Measurements from ENCODE around the gene GRIN2C.

GRIN2C gene

GRCh38 chr17:74816905-74817620, 42.6 kb downstream of the GRIN2C start:
- Histone ChIP-seq H3K27me3 (ENCODE audit: low read length) (no peaks in the 10 kb centered on the region), H3K27ac (ENCODE audit: low read depth, low read length) (no peak overlapping the region), H3K9ac (ENCODE audit: low read length) (no peak overlapping the region), H3K4me2 (ENCODE audit: low read depth, low read length, poor library complexity, severe bottlenecking) (no peak overlapping the region), H2AFZ (ENCODE audit: low read depth, low read length, severe bottlenecking) (no peak overlapping the region), H3K9me3 (ENCODE audit: insufficient read depth, low read length) (no peaks in the 10 kb centered on the region), H3K79me2 (ENCODE audit: insufficient read depth, low read length) (no peaks in the 10 kb centered on the region), H3K4me3 (ENCODE audit: insufficient read depth, low read length, poor library complexity, severe bottlenecking) (no peak overlapping the region), H3F3A (ENCODE audit: insufficient read depth) (no peaks in the 10 kb centered on the region), H3K36me3 (ENCODE audit: low read length) (no peaks in the 10 kb centered on the region), H4K20me1 (ENCODE audit: low read depth, low read length) (no peaks in the 10 kb centered on the region), H3K9me2 (replicated peaks; ENCODE audit: insufficient read depth, low read length) (no peaks in the 10 kb centered on the region)
- no peak for TF ChIP-seq EZH2phosphoT487 (conservative IDR thresholded peaks at IDR 0.05; ENCODE audit: low read length)
- TF ChIP-seq, protein P1, sequence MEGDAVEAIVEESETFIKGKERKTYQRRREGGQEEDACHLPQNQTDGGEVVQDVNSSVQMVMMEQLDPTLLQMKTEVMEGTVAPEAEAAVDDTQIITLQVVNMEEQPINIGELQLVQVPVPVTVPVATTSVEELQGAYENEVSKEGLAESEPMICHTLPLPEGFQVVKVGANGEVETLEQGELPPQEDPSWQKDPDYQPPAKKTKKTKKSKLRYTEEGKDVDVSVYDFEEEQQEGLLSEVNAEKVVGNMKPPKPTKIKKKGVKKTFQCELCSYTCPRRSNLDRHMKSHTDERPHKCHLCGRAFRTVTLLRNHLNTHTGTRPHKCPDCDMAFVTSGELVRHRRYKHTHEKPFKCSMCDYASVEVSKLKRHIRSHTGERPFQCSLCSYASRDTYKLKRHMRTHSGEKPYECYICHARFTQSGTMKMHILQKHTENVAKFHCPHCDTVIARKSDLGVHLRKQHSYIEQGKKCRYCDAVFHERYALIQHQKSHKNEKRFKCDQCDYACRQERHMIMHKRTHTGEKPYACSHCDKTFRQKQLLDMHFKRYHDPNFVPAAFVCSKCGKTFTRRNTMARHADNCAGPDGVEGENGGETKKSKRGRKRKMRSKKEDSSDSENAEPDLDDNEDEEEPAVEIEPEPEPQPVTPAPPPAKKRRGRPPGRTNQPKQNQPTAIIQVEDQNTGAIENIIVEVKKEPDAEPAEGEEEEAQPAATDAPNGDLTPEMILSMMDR (IDR thresholded peaks at IDR 0.05; ENCODE audit: insufficient read depth, low read length, poor library complexity, severe bottlenecking) = no peak

DNA sequence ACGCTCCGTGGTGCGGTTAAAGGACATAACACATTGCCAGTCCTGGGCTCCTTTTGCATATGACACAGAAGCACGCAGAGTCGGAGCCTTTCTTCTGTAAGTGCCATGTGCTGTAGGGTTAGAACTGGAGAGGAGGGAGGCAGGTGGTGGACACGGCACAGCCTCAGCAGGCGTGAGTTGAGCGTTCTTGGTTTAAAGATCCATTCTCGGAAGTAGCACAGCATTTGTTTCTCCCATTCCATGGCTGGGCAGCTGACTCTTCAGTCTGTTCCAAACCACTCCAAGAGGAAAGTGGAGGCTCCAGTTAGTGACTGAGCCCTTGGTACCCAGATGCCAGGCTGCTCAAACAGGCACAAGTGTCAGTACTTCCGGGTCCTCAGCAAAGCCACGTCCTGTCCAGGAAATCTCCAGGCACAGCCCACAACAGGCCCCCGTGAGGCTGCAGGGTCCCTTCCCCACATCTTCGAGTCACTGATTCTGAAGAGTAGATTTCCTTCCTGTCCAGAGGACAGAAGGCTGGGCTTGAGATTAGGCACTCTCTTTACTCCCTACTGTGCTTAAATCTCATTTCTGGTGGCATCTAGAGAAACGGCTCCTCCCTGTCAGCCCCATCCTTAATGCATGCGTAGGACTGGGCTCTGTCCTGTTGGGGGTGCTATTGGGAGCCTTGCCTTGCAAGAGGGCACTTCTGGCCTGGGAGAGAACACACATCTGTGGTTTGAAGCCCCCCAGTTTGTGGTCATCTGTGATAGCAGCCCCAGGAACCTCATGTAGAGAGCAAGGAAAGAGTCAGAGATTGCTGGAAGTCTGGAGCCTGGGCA, 43.9 kb downstream of the GRIN2C start:
- Histone ChIP-seq H3K36me3 (ENCODE audit: low read length) (no peaks in the 10 kb centered on the region), H4K20me1 (ENCODE audit: low read depth, low read length) (no peaks in the 10 kb centered on the region), H3K9me2 (replicated peaks; ENCODE audit: insufficient read depth, low read length) (no peaks in the 10 kb centered on the region), H2AFZ (ENCODE audit: low read depth, low read length, severe bottlenecking) (no peak overlapping the region), H3K9ac (ENCODE audit: low read length) (no peak overlapping the region), H3F3A (ENCODE audit: insufficient read depth) (no peaks in the 10 kb centered on the region), H3K27ac (ENCODE audit: low read depth, low read length) (no peak overlapping the region), H3K4me3 (ENCODE audit: insufficient read depth, low read length, poor library complexity, severe bottlenecking) (no peak overlapping the region), H3K4me2 (ENCODE audit: low read depth, low read length, poor library complexity, severe bottlenecking) (no peak overlapping the region), H3K27me3 (ENCODE audit: low read length) (no peaks in the 10 kb centered on the region), H3K9me3 (ENCODE audit: insufficient read depth, low read length) (no peaks in the 10 kb centered on the region), H3K79me2 (ENCODE audit: insufficient read depth, low read length) (no peaks in the 10 kb centered on the region)
- no peak for TF ChIP-seq EZH2phosphoT487 (conservative IDR thresholded peaks at IDR 0.05; ENCODE audit: low read length)
- TF ChIP-seq, protein P1 (IDR thresholded peaks at IDR 0.05; ENCODE audit: insufficient read depth, low read length, poor library complexity, severe bottlenecking) = no peak

DNA sequence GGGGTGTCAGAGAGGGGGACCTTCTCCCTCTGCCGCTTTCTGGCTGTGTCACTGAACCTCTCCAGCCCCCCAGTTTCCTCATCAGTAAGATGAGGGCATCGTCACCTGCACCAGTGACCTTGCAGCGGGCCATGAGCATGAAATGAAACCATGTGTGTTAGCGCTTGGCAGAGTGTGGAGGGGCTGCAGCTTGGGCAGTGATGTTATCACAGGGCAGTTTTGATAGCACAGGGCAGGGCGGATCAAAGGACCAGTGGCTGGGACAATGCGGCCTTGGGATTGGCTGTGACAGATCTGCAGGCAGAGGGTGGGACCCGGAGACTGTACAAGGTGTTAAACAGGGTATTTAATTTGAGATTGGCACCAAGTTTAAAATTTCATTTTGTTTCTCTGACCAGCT, 44.6 kb downstream of the GRIN2C start:
- no peaks in the 10 kb centered on the region for H4K20me1 ChIP-seq (ENCODE audit: low read depth, low read length)
- TF ChIP-seq, protein P1 (IDR thresholded peaks at IDR 0.05; ENCODE audit: insufficient read depth, low read length, poor library complexity, severe bottlenecking) = no peak
- TF ChIP-seq EZH2phosphoT487 (conservative IDR thresholded peaks at IDR 0.05; ENCODE audit: low read length) = no peak
- no peaks in the 10 kb centered on the region for H3K9me3 ChIP-seq (ENCODE audit: insufficient read depth, low read length)
- H3K79me2 ChIP-seq (ENCODE audit: insufficient read depth, low read length) = no peaks in the 10 kb centered on the region
- no peak overlapping the region for H3K4me3 ChIP-seq (ENCODE audit: insufficient read depth, low read length, poor library complexity, severe bottlenecking)
- H3F3A ChIP-seq (ENCODE audit: insufficient read depth) = no peaks in the 10 kb centered on the region
- no peak overlapping the region for H3K4me2 ChIP-seq (ENCODE audit: low read depth, low read length, poor library complexity, severe bottlenecking)
- no peaks in the 10 kb centered on the region for H3K9me2 ChIP-seq (replicated peaks; ENCODE audit: insufficient read depth, low read length)
- H3K36me3 ChIP-seq (ENCODE audit: low read length) = no peaks in the 10 kb centered on the region
- H3K27ac ChIP-seq (ENCODE audit: low read depth, low read length) = no peak overlapping the region
- no peak overlapping the region for H2AFZ ChIP-seq (ENCODE audit: low read depth, low read length, severe bottlenecking)
- no peak overlapping the region for H3K9ac ChIP-seq (ENCODE audit: low read length)
- no peaks in the 10 kb centered on the region for H3K27me3 ChIP-seq (ENCODE audit: low read length)

Data from SU-DHL-6 (cell line).